NAMALWA (cell line): ENCODE results near the gene PDE7B.
"Not testable (repeated sequence)": the region's sequence is repeated elsewhere in the genome, so short reads cannot be mapped to it uniquely, and the experiment has no call there.

ENCODE experiments used
- DNase-seq: peaks from one replicate; pipeline ENCODE4 v3.0.0-alpha.2; 2015; ENCODE audit warnings: low spot score

The PDE7B gene

DNA sequence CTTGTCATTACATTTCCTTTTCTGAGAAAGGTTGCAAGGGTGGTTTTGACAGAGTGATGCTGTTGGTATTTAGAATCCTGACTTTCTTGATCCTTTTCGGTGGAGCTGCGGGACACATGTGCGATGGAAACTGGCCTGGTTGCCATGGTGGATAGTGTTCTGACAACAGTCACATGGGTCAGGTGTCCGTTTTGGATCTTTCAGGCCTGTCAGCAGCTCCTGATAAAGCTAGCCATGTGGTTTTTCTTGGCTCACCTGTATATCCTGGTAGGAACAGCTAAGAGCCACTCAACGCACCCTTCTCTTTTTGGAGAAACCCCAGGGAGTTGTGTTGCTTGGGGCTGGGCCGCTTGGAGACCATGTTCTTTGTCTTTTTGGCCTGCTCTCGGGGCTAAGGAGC, 221.2 kb downstream of the PDE7B start:
- DNase-seq: no peak

- DNase-seq: no peak
Measured at GRCh38 chr6:136073216-136073615, 221.7 kb downstream of the PDE7B start.

- no peak for DNase-seq
Measured at GRCh38 chr6:136076496-136076895, 225.0 kb downstream of the PDE7B start.

- no peak for DNase-seq
Measured at GRCh38 chr6:136077834-136078576, 226.5 kb downstream of the PDE7B start.

DNA sequence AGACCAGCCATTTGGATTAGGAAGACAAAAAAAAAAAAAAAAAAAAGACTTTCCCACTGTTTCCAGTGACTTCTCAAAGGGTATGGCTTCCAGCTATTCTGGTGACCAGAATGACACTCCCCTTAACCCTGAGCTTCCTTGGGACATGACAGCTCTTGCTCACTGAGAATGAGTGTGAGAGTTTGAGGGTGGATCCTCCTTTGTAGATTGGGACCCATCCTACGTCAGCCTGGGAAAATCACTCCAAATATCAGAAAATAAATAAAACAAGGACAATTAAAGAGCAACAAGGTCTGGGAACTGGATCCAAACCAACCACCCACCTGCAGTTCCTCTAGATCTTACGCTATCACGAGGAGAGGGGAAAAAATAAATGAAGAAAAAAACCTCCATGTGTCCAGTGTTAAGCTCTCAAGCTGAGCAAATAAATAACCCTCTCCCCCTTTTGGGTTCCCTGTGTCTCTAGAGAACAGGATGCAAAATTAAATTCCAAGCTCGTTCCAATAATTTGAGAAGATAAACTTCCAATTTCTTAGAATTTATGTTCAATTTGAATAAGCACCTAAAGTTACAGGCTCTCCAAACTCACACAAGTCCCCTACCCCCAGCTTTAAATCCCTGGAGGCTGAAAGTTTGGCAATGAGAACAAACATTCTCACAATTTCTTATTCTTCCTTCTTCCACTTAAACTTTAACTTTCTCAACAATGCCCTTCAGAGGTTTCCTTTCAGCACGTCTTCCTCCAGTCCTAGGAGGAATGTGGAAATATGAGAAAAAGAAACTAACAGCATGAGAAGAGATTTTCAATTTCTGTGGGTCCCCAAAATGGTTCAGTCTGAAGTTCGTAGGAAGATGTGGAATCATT, 228.4 kb downstream of the PDE7B start:
- DNase-seq: no peak

DNA sequence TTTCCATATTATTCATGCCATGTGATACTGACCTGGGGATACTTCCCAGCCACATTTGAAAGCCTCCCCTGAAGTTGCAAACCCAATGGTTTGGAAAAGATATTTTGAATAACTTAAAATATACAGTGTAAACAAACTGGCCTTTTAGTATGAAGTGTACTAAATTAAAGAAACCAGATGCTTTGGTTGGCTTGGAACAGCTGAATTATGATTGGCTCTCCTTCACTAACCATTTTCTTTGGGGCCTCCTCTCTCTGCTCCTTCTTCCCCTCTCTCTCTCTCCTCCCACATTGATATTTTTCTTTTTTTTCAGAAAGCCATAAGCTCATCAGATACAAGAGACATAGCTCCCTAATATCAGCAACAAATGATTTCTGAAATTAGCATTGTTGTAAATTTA, 232.0 kb downstream of the PDE7B start:
- DNase-seq: no peak

GRCh38 chr6:136084403-136084802, 232.9 kb downstream of the PDE7B start:
- no peak for DNase-seq

- DNase-seq: no peak
Measured at GRCh38 chr6:136085370-136086115, 234.0 kb downstream of the PDE7B start.

GRCh38 chr6:136086686-136087085, 235.2 kb downstream of the PDE7B start:
- DNase-seq: no peak

DNA sequence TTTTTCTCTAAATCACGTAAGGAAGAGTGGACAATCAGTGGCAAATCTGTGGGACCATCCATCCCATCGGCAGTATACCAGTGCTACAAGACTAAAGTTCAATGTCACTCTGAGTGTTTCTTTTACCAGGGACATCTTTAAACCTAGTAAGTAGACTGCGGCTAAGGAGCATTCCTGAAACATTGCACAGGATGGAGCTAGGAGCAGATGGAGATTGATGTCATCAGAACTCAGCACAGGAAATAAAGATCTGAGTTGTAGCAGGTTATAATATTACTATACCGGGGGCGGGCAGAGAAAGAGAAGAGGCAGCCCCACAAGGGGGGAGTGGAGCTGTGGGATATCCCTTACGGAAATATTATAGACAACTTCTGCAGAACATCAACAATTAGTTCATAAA, 236.5 kb downstream of the PDE7B start:
- no peak for DNase-seq

DNA sequence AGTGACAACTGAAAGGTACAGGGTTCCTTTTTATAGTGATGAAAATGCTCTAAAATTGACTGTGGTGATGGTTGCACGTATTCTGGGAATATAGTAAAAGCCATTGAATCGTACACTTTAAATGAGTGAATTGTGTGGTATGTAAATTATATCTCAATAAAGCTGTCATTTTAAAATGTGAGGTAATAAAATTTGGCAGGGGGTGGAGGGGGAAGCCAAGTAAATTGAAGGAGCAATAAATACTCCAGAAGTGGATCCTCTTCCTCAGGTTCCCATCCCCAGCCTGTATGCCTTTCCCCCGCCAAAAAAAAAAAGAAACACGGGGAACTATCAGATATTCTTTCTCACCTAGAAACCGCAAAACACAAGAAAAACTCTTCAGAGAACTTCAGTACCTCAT, 237.2 kb downstream of the PDE7B start:
- no peak for DNase-seq

GRCh38 chr6:136089876-136090275, 238.4 kb downstream of the PDE7B start:
- no peak for DNase-seq

DNA sequence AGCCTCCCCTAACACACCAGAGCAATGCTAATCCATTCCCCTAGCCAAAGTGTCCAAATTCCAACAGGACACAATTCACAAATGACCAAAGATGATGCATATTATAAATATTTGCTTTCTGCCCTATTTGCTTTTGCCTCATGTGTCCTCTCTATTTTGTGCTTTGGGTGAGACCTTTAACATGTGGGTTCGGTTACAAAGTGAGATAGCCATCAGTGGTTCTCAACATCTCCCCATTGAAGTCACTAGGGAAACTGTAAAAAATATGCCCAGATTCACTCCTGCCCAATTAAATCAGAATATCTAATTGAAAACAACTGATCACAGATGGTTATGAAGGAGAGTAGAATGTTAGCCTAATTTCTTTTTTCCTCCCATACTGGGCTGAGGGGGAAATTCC, 239.4 kb downstream of the PDE7B start:
- DNase-seq: no peak

DNA sequence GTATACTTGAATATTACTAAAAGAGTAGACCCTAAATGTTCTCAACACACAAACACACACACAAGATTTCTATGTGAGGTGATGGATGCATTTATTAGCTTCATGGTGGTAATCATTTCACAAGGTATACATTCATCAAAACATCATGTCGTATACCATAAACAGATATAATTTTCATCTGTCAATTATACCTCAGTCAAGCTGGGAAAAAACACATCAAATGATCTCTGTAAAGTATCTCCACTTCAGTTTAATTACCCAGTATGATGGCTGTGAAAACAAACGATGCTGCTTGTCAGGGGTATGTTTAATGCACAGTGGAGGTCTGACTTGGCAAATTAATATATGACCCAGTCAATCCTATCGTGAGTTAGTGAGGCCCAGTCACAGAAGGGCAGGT, 241.4 kb downstream of the PDE7B start:
- no peak for DNase-seq

GRCh38 chr6:136093835-136094234, 242.3 kb downstream of the PDE7B start:
- no peak for DNase-seq

DNA sequence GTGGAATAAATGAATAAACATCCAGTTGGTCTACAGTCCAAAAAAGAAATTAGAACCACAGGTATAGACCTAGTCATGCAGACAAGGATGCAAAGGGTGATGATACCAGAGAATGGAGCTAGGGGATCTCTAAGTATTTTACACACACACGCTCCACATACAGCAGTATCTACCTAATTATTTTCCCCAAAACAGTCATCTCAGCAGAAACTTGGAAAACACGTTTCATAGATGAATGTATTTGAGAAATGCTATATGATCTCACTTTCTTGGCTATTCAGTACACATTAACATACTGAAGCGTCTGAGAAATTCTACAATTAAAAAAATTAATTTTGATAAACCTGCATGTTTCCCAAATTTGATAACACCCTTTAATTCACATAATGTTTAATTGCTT, 243.3 kb downstream of the PDE7B start:
- no peak for DNase-seq

DNA sequence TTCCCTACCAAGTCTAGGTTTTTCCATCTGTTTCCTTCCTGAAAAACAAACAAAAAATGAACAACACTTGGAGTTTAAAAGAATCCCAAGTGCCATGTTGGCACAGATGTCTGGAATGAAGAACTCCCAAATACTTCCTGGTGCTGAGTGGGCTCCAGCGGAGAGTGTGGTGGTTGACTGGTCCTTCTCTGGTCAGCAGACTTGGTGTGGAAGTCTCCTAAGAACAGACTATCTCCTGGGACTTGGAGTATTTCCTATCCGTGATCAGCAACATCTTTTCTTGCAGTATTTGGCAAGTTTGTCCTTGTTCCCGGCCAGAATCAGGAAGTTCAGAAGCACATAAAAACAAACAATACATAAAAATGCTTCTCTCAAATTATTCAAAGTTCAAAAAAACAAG, 244.5 kb downstream of the PDE7B start:
- no peak for DNase-seq

DNA sequence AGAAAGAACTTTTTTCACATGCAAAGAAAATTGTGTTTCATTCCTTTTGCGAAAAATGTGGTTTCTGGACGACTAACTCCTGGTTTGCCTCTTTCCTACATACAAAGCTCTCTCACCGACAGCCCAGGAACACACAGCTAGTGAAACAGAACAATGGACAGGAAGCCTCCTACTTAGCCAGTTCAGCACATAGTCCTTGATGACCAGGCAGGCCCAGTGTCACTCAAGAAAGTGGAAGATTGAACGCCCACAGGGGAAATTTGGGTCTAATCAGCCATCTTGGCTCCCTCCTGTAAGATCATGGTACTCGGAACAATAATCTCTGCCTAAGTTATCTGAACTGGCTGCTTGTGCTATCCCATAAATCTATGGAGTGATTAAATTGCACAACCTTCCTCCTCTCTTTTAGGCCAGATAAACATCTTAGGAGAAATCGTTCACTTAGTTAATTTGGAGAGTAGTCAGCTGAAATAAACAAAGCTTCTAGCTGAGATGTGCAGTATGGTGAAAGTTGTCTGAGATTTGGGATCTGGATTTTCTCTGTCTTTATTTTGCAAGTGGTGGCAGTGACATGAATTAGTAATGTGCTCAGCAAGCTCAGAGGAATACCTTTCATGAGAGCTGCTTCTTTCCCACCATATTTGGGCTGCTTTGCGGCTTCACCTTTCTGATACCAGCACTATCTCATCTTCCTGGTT, 251.6 kb downstream of the PDE7B start:
- DNase-seq: no peak

GRCh38 chr6:136103763-136104311, 252.3 kb downstream of the PDE7B start:
- DNase-seq: no peak

DNA sequence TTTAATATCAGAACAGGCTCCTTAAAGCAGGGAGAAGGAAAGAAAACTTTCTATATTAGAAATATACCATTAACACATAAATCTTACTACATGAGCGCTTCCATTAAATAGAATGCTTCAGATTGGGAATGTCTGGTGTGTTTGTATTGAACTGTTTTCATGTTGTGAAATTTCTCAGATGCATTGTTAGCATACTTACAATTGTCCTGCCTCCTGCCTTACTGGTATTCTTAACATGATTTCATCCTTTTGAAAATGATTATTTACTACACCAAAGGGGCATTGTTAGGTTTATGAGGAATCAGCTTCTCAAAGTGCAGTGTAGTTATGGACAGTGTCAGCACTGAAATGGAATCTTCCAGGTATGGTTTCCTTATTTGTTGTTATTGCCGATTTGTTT, 253.1 kb downstream of the PDE7B start:
- DNase-seq: no peak

DNA sequence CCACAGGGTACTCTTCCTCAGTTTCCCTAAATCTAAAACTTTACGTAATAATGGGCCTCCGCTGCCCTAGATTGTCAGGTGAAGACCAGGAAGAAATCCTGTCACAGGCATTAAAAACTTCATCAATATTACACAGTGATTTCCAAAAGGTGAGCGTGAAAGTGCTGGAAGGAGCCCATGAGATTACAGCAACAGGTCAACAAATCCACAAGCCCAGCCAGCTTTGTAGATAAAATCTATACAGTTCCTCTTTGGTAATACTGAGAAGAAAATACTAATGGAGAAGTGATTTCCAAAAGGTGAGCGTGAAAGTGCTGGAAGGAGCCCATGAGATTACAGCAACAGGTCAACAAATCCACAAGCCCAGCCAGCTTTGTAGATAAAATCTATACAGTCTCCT, 254.3 kb downstream of the PDE7B start:
- DNase-seq: not testable (repeated sequence)
